K562 (cell line): Measurements from ENCODE around the gene DGKB. TPM values are rescaled to one million over a fixed set of nuclear protein-coding genes. Genes with fewer than 3 reads are reported as not detected.

Experiments
- ATAC-seq: fragments of 200-7000 bp; cut with Tn5 transposase; 3 replicates; pipeline ENCODE4 v1.9.1; 2020; ENCODE audit warnings: moderate library complexity
- BruUV-seq: library from RNA; stranded (reverse); fragments of 400-500 nt; replicated peaks from 2 replicates; lab custom pipeline; 2021; lab: Mats Ljungman, UMichigan
- CTCF ChIA-PET: fragments of 300-600 bp; formaldehyde crosslinking; extraction: SDS; loops from one replicate; lab custom pipeline; 2021; ENCODE audit warnings: low intra/inter-chr PET ratio; lab: Yijun Ruan, JAX
- POLR2A ChIA-PET: fragments of 300-600, 350-650 bp; sonication (Branson Sonifier 250); formaldehyde crosslinking; extraction: SDS; loops from one replicate; lab custom pipeline; 2021; ENCODE audit warnings: antibody characterized with exemption, inconsistent platforms; lab: Yijun Ruan, JAX
- DNase-seq, 4 experiments: peaks; one replicate each; pipeline versions ENCODE4 v3.0.0 to v3.0.0-alpha.2; 2011 to 2018; ENCODE audit warnings: low spot score in 3 of 4, mixed read lengths in 3 of 4; ENCODE audit errors: extremely low read depth in 1 of 4
- FAIRE-seq: peaks from 2 replicates; lab custom pipeline; 2011; peaks lifted over from hg19 to GRCh38; lab: Jason Lieb, UNC
- H2AFZ ChIP-seq: 2 replicates; pipeline ENCODE4 v1.6.0; 2011; ENCODE audit warnings: low read depth, low read length, control low read depth, inconsistent platforms
- H3K27ac ChIP-seq: fragments of 200-600 bp; 3 replicates; pipeline ENCODE4 v1.8.0; 2011; ENCODE audit warnings: low read depth, mild to moderate bottlenecking, control low read depth, inconsistent platforms, low read length, moderate library complexity, mixed read lengths; ENCODE audit errors: extremely low read depth
- H3K27me3 ChIP-seq, 2 experiments: fragments of 300-600 bp in 1 of 2; 2 replicates in 1 of 2; 3 replicates in 1 of 2; pipeline versions ENCODE4 v1.6.0 to v1.8.0; 2011; ENCODE audit warnings: inconsistent platforms in 2 of 2, low read length in 2 of 2, mild to moderate bottlenecking in 1 of 2, mixed read lengths in 1 of 2, moderate library complexity in 1 of 2; ENCODE audit not compliant: control insufficient read depth in 2 of 2, insufficient read depth in 2 of 2
- H3K36me3 ChIP-seq: fragments of 300-600 bp; 3 replicates; pipeline ENCODE4 v1.8.0; 2011; ENCODE audit warnings: mild to moderate bottlenecking, low read length, inconsistent platforms; ENCODE audit not compliant: control insufficient read depth, insufficient read depth
- H3K4me1 ChIP-seq, 2 experiments: fragments of 200-600 bp in 1 of 2; replicated peaks in 1 of 2; 2 replicates in 1 of 2; 3 replicates in 1 of 2; pipeline versions ENCODE4 v1.5.1 to v1.8.0; 2011; ENCODE audit warnings: inconsistent platforms in 2 of 2, low read length in 2 of 2, mild to moderate bottlenecking in 1 of 2, mixed read lengths in 1 of 2, moderate library complexity in 1 of 2; ENCODE audit not compliant: control insufficient read depth in 2 of 2, insufficient read depth in 2 of 2
- H3K4me2 ChIP-seq: 2 replicates; pipeline ENCODE4 v1.6.1; 2011; ENCODE audit warnings: low read length, control low read depth, inconsistent platforms, mixed read lengths; ENCODE audit not compliant: insufficient read depth
- H3K4me3 ChIP-seq: fragments of 200-600 bp; sonication (generic), shearing (Covaris generic); 2 replicates; pipeline ENCODE4 v1.5.1; 2016; ENCODE audit warnings: control low read depth, inconsistent platforms
- H3K79me2 ChIP-seq: fragments of 200-600 bp; 3 replicates; pipeline ENCODE4 v1.8.0; 2011; ENCODE audit warnings: low read length, inconsistent platforms; ENCODE audit not compliant: control insufficient read depth, insufficient read depth
- H3K9ac ChIP-seq, 2 experiments: 2 replicates each; pipeline versions ENCODE4 v1.6.0 to v1.6.1; 2011; ENCODE audit warnings: low read depth in 2 of 2, low read length in 2 of 2, control low read depth in 1 of 2, inconsistent platforms in 1 of 2, mild to moderate bottlenecking in 1 of 2, mixed read lengths in 1 of 2; ENCODE audit not compliant: insufficient read depth in 1 of 2
- H3K9me1 ChIP-seq: one replicate; pipeline ENCODE4 v1.6.0; 2011; ENCODE audit warnings: inconsistent platforms, mild to moderate bottlenecking, low read length, moderate library complexity; ENCODE audit not compliant: control insufficient read depth, insufficient read depth
- H3K9me3 ChIP-seq: replicated peaks from 2 replicates; pipeline ENCODE4 v1.5.1; 2011; ENCODE audit warnings: low read depth, low read length, inconsistent platforms; ENCODE audit not compliant: control insufficient read depth, insufficient read depth
- H4K20me1 ChIP-seq: replicated peaks from 2 replicates; pipeline ENCODE4 v1.6.1; 2011; ENCODE audit warnings: low read length, inconsistent platforms, mixed read lengths; ENCODE audit not compliant: control insufficient read depth, insufficient read depth
- CCAR2 ChIP-seq: fragments of 200-400 bp; formaldehyde crosslinking; IDR thresholded peaks from 2 replicates; pipeline ENCODE4 v1.6.1; 2017; ENCODE audit warnings: mild to moderate bottlenecking, low read depth, low read length
- DPF2 ChIP-seq: fragments of 450-650 bp; IDR thresholded peaks from 2 replicates; pipeline ENCODE4 v1.6.1; 2016
- HDAC2 ChIP-seq: fragments of 450-650 bp; IDR thresholded peaks from 2 replicates; pipeline ENCODE4 v1.6.1; 2016; ENCODE audit warnings: mild to moderate bottlenecking
- HDAC3 ChIP-seq: fragments of 450-650 bp; IDR thresholded peaks from 2 replicates; pipeline ENCODE4 v1.6.1; 2018; ENCODE audit warnings: borderline replicate concordance, mild to moderate bottlenecking, moderate library complexity; ENCODE audit not compliant: partially characterized antibody
- HNRNPK ChIP-seq: fragments of 200-400 bp; formaldehyde crosslinking; IDR thresholded peaks from one replicate; pipeline ENCODE4 v1.6.1; 2018; ENCODE audit warnings: mild to moderate bottlenecking, low read depth, low read length; ENCODE audit not compliant: poor library complexity, severe bottlenecking
- LEF1 ChIP-seq: fragments of 450-650 bp; IDR thresholded peaks from 2 replicates; pipeline ENCODE4 v1.6.1; 2016; ENCODE audit warnings: mild to moderate bottlenecking
- MEIS2 ChIP-seq: fragments of 450-650 bp; IDR thresholded peaks from 2 replicates; pipeline ENCODE4 v1.6.1; 2014; ENCODE audit warnings: mild to moderate bottlenecking; ENCODE audit not compliant: partially characterized antibody
- PRDM10 ChIP-seq: fragments of 450-650 bp; IDR thresholded peaks from 2 replicates; pipeline ENCODE4 v1.6.1; 2018; ENCODE audit not compliant: partially characterized antibody
- SIN3A ChIP-seq, 2 experiments: fragments of 150-350 bp in 1 of 2; IDR thresholded peaks; 2 replicates each; pipeline ENCODE4 v1.6.1; 2011 to 2016; ENCODE audit warnings: borderline replicate concordance in 2 of 2, low read depth in 2 of 2, low read length in 2 of 2, mild to moderate bottlenecking in 2 of 2, moderate library complexity in 2 of 2; ENCODE audit not compliant: control insufficient read depth in 1 of 2
- TFAM ChIP-seq: fragments of 250-450 bp; sonication (Bioruptor Pico); conservative IDR thresholded peaks from 2 replicates; pipeline ENCODE4 v1.5.0; 2021; ENCODE audit warnings: mild to moderate bottlenecking, moderate library complexity
- ZBTB8A ChIP-seq: fragments of 450-650 bp; IDR thresholded peaks from 2 replicates; pipeline ENCODE4 v1.6.1; 2018; ENCODE audit warnings: mild to moderate bottlenecking, moderate library complexity; ENCODE audit not compliant: partially characterized antibody
- ZNF586 ChIP-seq: fragments of 450-650 bp; formaldehyde crosslinking; conservative IDR thresholded peaks from 2 replicates; pipeline ENCODE4 v1.4.0; 2020; ENCODE audit warnings: mild to moderate bottlenecking, moderate library complexity
- WGBS: fragments of 100-300 bp; shearing (Covaris generic); methylation state at CpG from one replicate; pipeline ENCODE4 v1.1.6; 2016; ENCODE audit warnings: low coverage, mixed read lengths; ENCODE audit not compliant: insufficient coverage; ENCODE audit errors: missing lambda C conversion rate; 5-methylcytosine and 5-hydroxymethylcytosine counted together
- in situ Hi-C: fragments of 300-500 bp; cut with MboI; formaldehyde crosslinking; loops from 4 replicates; pipeline ENCODE4 v1.15.0; 2018; ENCODE audit warnings: inconsistent platforms, mixed read lengths
- intact Hi-C: fragments of 100-400 bp; cut with micrococcal nuclease; formaldehyde crosslinking; loops from 2 replicates; pipeline ENCODE4 v1.14.2; 2022
- polyA plus RNA-seq, 8 experiments: library from polyadenylated mRNA; depleted of rRNA in 4 of 8; stranded (reverse) in 5 of 8; unstranded in 3 of 8; fragments of >200 nt; fragmentation: Nextera tagmentation in 2 of 8; fragmentation: Illumina TruSeq in 1 of 8; extraction: Ambion mirVana in 2 of 8; extraction: Trizol in 1 of 8; gene quantifications; 2 replicates each; pipeline versions ENCODE4 v1.2.1 to v1.2.3, GENCODE V29; 2011 to 2014; ENCODE audit warnings: inconsistent platforms in 1 of 8, missing spikeins in 1 of 8
- total RNA-seq, 7 experiments: library from RNA; depleted of rRNA in 6 of 7; stranded (reverse); fragments of >200 nt in 6 of 7; fragmentation: Illumina TruSeq in 2 of 7; extraction: Trizol in 2 of 7; gene quantifications; 2 replicates each; pipeline versions ENCODE4 v1.2.1 to v1.2.3, GENCODE V29; 2011 to 2021; ENCODE audit warnings: low replicate concordance in 1 of 7
- TF ChIP-seq, protein P1 (sequence below): fragments of 200-400 bp; formaldehyde crosslinking; IDR thresholded peaks from 2 replicates; pipeline ENCODE4 v1.6.1; 2017; ENCODE audit warnings: mild to moderate bottlenecking, low read depth, low read length, moderate library complexity
- TF ChIP-seq, protein P2 (sequence below): sonication (generic); formaldehyde crosslinking; IDR thresholded peaks from 2 replicates; pipeline ENCODE4 v1.9.0; 2022; ENCODE audit warnings: mild to moderate bottlenecking, missing genetic modification reagents

Gene DGKB
- total and polyA plus RNA-seq, 9 of the 15 experiments (the other 6 are each of a cell fraction or from before 2014, with no cell fraction given), result 0.01 TPM; not detected in 8

DNA sequence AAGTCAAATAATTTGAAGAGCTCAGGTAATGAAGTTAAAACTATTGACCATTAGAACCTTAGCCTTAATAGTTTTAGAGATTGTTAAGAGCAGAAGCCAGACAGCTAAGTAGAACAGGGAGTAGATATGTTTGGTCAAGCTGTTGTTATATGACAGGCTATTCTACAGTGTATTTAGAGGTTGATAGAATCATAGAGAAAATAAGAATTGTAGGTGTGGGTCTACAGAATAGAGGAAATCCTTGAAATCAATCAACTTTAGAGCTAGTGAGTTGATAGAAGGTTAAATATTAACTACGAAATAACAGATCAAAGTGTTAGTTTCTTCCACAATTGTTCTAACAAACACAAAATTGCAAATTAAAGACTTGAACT, 80.1 kb downstream of the DGKB start (continued):
- TF ChIP-seq, protein P1, sequence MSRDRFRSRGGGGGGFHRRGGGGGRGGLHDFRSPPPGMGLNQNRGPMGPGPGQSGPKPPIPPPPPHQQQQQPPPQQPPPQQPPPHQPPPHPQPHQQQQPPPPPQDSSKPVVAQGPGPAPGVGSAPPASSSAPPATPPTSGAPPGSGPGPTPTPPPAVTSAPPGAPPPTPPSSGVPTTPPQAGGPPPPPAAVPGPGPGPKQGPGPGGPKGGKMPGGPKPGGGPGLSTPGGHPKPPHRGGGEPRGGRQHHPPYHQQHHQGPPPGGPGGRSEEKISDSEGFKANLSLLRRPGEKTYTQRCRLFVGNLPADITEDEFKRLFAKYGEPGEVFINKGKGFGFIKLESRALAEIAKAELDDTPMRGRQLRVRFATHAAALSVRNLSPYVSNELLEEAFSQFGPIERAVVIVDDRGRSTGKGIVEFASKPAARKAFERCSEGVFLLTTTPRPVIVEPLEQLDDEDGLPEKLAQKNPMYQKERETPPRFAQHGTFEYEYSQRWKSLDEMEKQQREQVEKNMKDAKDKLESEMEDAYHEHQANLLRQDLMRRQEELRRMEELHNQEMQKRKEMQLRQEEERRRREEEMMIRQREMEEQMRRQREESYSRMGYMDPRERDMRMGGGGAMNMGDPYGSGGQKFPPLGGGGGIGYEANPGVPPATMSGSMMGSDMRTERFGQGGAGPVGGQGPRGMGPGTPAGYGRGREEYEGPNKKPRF, result no peak
- TF ChIP-seq DPF2, result no peak
- no peak for TF ChIP-seq HNRNPK

DNA sequence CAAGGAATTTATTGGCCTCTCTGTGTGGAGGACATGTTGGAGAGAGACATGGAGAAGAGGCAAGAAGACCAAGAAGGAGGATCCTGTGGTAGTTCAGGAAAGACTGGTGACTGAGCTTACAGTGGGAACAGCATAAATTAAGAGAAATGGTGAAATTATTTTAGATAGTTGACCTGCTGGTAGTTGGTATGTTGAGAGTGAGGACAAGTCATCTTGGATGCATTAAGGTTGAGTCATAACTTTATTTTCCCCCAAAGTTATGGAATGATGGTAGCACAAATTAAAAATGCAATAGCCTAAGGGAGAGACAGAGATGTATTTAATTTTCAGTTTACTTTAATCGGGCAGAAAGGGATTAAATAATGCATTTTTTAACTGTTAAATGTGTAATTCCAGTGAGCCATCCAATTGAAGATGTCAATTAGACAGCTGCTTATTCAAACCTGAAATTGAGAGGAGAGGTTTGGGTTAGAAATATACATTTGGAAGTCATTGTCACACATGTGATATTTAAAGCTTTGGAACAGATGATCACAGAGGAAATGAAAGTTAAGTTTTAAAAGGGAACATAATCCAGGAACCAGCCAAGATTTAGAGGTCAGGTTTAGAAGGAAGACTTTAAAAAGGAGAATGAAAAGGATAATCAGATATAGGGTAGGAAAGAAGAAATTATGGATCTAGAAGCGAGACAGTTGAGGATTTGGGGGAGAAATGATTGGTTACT, 80.6 kb downstream of the DGKB start:
- no peak overlapping the region for H3K4me2 ChIP-seq
- no peaks in the 10 kb centered on the region for H3K27me3 ChIP-seq
- no peaks in the 10 kb centered on the region for H3K4me1 ChIP-seq
- no peak overlapping the region for H3K9ac ChIP-seq
- intact Hi-C loops (no loop called here), in situ Hi-C loops (no loop called here)
- DNase-seq (no peak), ATAC-seq (no peak), FAIRE-seq (no peak)
- H4K20me1 ChIP-seq, result no peaks in the 10 kb centered on the region
- no peaks in the 10 kb centered on the region; the same call in 1 of the 2 replicates for H3K9me3 ChIP-seq
- no peak overlapping the region for H3K4me3 ChIP-seq
- no peak overlapping the region for H3K27ac ChIP-seq
- BruUV-seq, result no TSS peak
- H2AFZ ChIP-seq, result no peak overlapping the region
- H3K9me1 ChIP-seq, result no peaks in the 10 kb centered on the region
- 0% methylated on average over 2 of the region's 2 CpGs for WGBS
- no peaks in the 10 kb centered on the region for H3K36me3 ChIP-seq
- CTCF ChIA-PET, result no interaction called here
- POLR2A ChIA-PET, result no interaction called here
- no peaks in the 10 kb centered on the region for H3K79me2 ChIP-seq
- TF ChIP-seq SIN3A (IDR thresholded peaks at IDR 0.05; ENCODE audit: borderline replicate concordance in 2 of 2, control insufficient read depth in 1 of 2, low read depth in 2 of 2, low read length in 2 of 2) (no peak), LEF1 (no peak), HDAC3 (no peak), TFAM (no peak), ZBTB8A (no peak), PRDM10 (no peak), MEIS2 (no peak), ZNF586 (CRISPR knock-in tag) (no peak), HDAC2 (no peak), CCAR2 (no peak)
- TF ChIP-seq, protein P2, sequence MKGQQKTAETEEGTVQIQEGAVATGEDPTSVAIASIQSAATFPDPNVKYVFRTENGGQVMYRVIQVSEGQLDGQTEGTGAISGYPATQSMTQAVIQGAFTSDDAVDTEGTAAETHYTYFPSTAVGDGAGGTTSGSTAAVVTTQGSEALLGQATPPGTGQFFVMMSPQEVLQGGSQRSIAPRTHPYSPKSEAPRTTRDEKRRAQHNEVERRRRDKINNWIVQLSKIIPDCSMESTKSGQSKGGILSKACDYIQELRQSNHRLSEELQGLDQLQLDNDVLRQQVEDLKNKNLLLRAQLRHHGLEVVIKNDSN (CRISPR knock-in tag), result no peak
